ENCODE measurements around the gene BEST4. TPM values are rescaled to one million over a fixed set of nuclear protein-coding genes. Genes with fewer than 3 reads are reported as not detected.
A peak's percentile ranks its signal among the peaks of the same experiment; 100 is the strongest.

BEST4 gene
- total RNA-seq, 2 donors from 2014 or later, result 26.0 to 58.9 TPM

GRCh38 chr1:44784094-44785028 is 3.6 kb downstream of the BEST4 start:
- intact Hi-C loops (cut with DNase I), result no loop called here
- Histone ChIP-seq H3K27me3 (no peaks in the 10 kb centered on the region), H3K36me3 (peaks cover 4% of the 10 kb centered on the region), H3K4me3 (peak overlapping the region; percentile 56), H3K9ac (ENCODE audit: low read depth in 2 of 2, low read length in 2 of 2) (peak overlapping the region; percentile 63 to 70), H3K9me3 (no peaks in the 10 kb centered on the region), H3K27ac (no peak overlapping the region), H3K4me1 (peaks cover 12% of the 10 kb centered on the region)
- no peak for TF ChIP-seq CTCF (IDR thresholded peaks at IDR 0.05)
- no peak for DNase-seq

GRCh38 chr1:44783697-44784093 is 4.3 kb downstream of the BEST4 start:
- Histone ChIP-seq H3K27ac (no peak overlapping the region), H3K36me3 (peaks cover 9% of the 10 kb centered on the region), H3K4me1 (peaks cover 12% of the 10 kb centered on the region), H3K4me3 (peak overlapping the region; percentile 56), H3K9ac (ENCODE audit: low read depth in 2 of 2, low read length in 2 of 2) (no peak overlapping the region), H3K9me3 (no peaks in the 10 kb centered on the region), H3K27me3 (no peaks in the 10 kb centered on the region)
- intact Hi-C loops (cut with DNase I), result no loop called here
- DNase-seq, result no peak
- no peak for TF ChIP-seq CTCF (IDR thresholded peaks at IDR 0.05)

- Histone ChIP-seq H3K4me3 (no peak overlapping the region), H3K36me3 (peaks cover 19% of the 10 kb centered on the region), H3K9ac (ENCODE audit: low read depth in 2 of 2, low read length in 2 of 2) (no peak overlapping the region), H3K4me1 (peaks cover 15% of the 10 kb centered on the region), H3K27ac (no peak overlapping the region), H3K27me3 (no peaks in the 10 kb centered on the region), H3K9me3 (no peaks in the 10 kb centered on the region)
- no peak for DNase-seq
- TF ChIP-seq CTCF (IDR thresholded peaks at IDR 0.05), result no peak
- intact Hi-C loops (cut with DNase I), result no loop called here
These were observed 7.3 kb downstream of the BEST4 start for GRCh38 chr1:44780583-44781121.

GRCh38 chr1:44778705-44779576 is 9.0 kb downstream of the BEST4 start:
- intact Hi-C loops (cut with DNase I), result no loop called here

More at GRCh38 chr1:44778705-44779576, 9.0 kb downstream of the BEST4 start:
- H3K4me1 ChIP-seq, result peaks cover 6% of the 10 kb centered on the region
- no peak overlapping the region for H3K27ac ChIP-seq
- DNase-seq, result no peak
- H3K9ac ChIP-seq (ENCODE audit: low read depth in 2 of 2, low read length in 2 of 2), result no peak overlapping the region
- TF ChIP-seq CTCF (IDR thresholded peaks at IDR 0.05), result no peak
- H3K36me3 ChIP-seq, result peaks cover 19% of the 10 kb centered on the region
- no peaks in the 10 kb centered on the region for H3K9me3 ChIP-seq
- no peaks in the 10 kb centered on the region for H3K27me3 ChIP-seq
- H3K4me3 ChIP-seq, result no peak overlapping the region
